WTC11 (cell line): Measurements from ENCODE around the gene KRTAP12-4. TPM values are rescaled to one million over a fixed set of nuclear protein-coding genes. Genes with fewer than 3 reads are reported as not detected.
A peak's percentile ranks its signal among the peaks of the same experiment; 100 is the strongest.

ENCODE experiments used
- ATAC-seq: fragments of 200-7000 bp; cut with Tn5 transposase; 2 replicates; pipeline ENCODE4 v1.10.0; 2021; ENCODE audit warnings: mild to moderate bottlenecking, moderate library complexity
- CTCF ChIA-PET: fragments of 300-600 bp; sonication (Branson Sonifier 250); formaldehyde crosslinking; loops from one replicate; lab custom pipeline; 2021; ENCODE audit warnings: antibody characterized with exemption; lab: Charles Lee
- POLR2A ChIA-PET: fragments of 350-600 bp; sonication (Branson Sonifier 250); formaldehyde crosslinking; loops from one replicate; lab custom pipeline; 2021; ENCODE audit warnings: antibody characterized with exemption; lab: Charles Lee
- DNase-seq: peaks from one replicate; pipeline ENCODE4 v3.0.0; 2021; ENCODE audit warnings: low spot score
- H3K27ac Mint-ChIP-seq: 2 replicates; pipeline ENCODE4 v1.8.0; 2021; ENCODE audit warnings: mixed read lengths
- H3K27me3 Mint-ChIP-seq: 2 replicates; pipeline ENCODE4 v1.8.0; 2021; ENCODE audit warnings: low read depth, mild to moderate bottlenecking, moderate library complexity, mixed read lengths
- H3K36me3 Mint-ChIP-seq: 2 replicates; pipeline ENCODE4 v1.8.0; 2021; ENCODE audit warnings: mixed read lengths
- H3K4me1 Mint-ChIP-seq: 2 replicates; pipeline ENCODE4 v1.8.0; 2022; ENCODE audit warnings: mixed read lengths
- H3K4me3 Mint-ChIP-seq: 2 replicates; pipeline ENCODE4 v1.8.0; 2021; ENCODE audit warnings: mild to moderate bottlenecking, moderate library complexity, mixed read lengths
- H3K9me3 Mint-ChIP-seq: 2 replicates; pipeline ENCODE4 v1.8.0; 2021; ENCODE audit warnings: mixed read lengths
- ATF6 ChIP-seq: sonication (generic); formaldehyde crosslinking; IDR thresholded peaks from 2 replicates; pipeline ENCODE4 v1.8.1; 2023; ENCODE audit warnings: mild to moderate bottlenecking, missing genetic modification reagents
- CBFB ChIP-seq: sonication (generic); formaldehyde crosslinking; IDR thresholded peaks from 2 replicates; pipeline ENCODE4 v1.8.1; 2022; ENCODE audit warnings: mild to moderate bottlenecking, low read depth, missing genetic modification reagents
- CREB1 ChIP-seq: sonication (generic); formaldehyde crosslinking; IDR thresholded peaks from 2 replicates; pipeline ENCODE4 v1.8.0; 2023; ENCODE audit warnings: mild to moderate bottlenecking, missing genetic modification reagents
- ERG ChIP-seq: fragments of 250-450 bp; sonication (Bioruptor Pico); IDR thresholded peaks from 2 replicates; pipeline ENCODE4 v1.8.0; 2021; ENCODE audit warnings: mild to moderate bottlenecking
- NFE2L1 ChIP-seq: sonication (generic); formaldehyde crosslinking; IDR thresholded peaks from 2 replicates; pipeline ENCODE4 v1.8.1; 2023; ENCODE audit warnings: missing genetic modification reagents
- NFYB ChIP-seq: sonication (generic); formaldehyde crosslinking; conservative IDR thresholded peaks from 2 replicates; pipeline ENCODE4 v1.8.0; 2022; ENCODE audit warnings: low read depth, missing genetic modification reagents
- SMAD3 ChIP-seq: sonication (generic); formaldehyde crosslinking; IDR thresholded peaks from 2 replicates; pipeline ENCODE4 v1.8.0; 2022; ENCODE audit warnings: missing genetic modification reagents, mild to moderate bottlenecking, borderline replicate concordance
- TCF7 ChIP-seq: sonication (generic); formaldehyde crosslinking; IDR thresholded peaks from 2 replicates; pipeline ENCODE4 v1.8.0; 2022; ENCODE audit warnings: mild to moderate bottlenecking, low read depth, missing genetic modification reagents, moderate library complexity
- ZNF232 ChIP-seq: sonication (generic); formaldehyde crosslinking; IDR thresholded peaks from 2 replicates; pipeline ENCODE4 v1.8.0; 2022; ENCODE audit warnings: mild to moderate bottlenecking, missing genetic modification reagents
- ZNF317 ChIP-seq: sonication (generic); formaldehyde crosslinking; IDR thresholded peaks from 2 replicates; pipeline ENCODE4 v1.8.1; 2023; ENCODE audit warnings: low read depth, mild to moderate bottlenecking, moderate library complexity, missing genetic modification reagents, borderline replicate concordance
- ZNF512 ChIP-seq: sonication (generic); formaldehyde crosslinking; IDR thresholded peaks from 2 replicates; pipeline ENCODE4 v1.8.1; 2022; ENCODE audit warnings: missing genetic modification reagents, borderline replicate concordance
- ZSCAN18 ChIP-seq: fragments of 250-450 bp; sonication (Bioruptor Pico); IDR thresholded peaks from 2 replicates; pipeline ENCODE4 v2.1.2; 2022; ENCODE audit warnings: mild to moderate bottlenecking, moderate library complexity
- total RNA-seq: library from RNA; stranded (reverse); gene quantifications from 3 replicates; pipeline ENCODE4 v1.2.3, GENCODE V29; 2021

KRTAP12-4 gene
- total RNA-seq, 1 experiment from 2014 or later = not detected

- TF ChIP-seq ATF6 (no peak), SMAD3 (CRISPR knock-in tag) (no peak), CBFB (CRISPR knock-in tag) (no peak), NFYB (CRISPR knock-in tag) (no peak)
Measured at GRCh38 chr21:44625756-44626155, 28.7 kb downstream of the KRTAP12-4 start (continued).

- Mint-ChIP-seq H3K27me3 (peaks cover 5% of the 10 kb centered on the region; the same call in 1 of the 2 replicates), H3K27ac (no peak overlapping the region), H3K9me3 (peaks cover 63% of the 10 kb centered on the region), H3K4me3 (no peak overlapping the region), H3K4me1 (peaks cover 3% of the 10 kb centered on the region; the same call in 1 of the 2 replicates), H3K36me3 (peaks cover 50% of the 10 kb centered on the region)
- peak; percentile 95 for TF ChIP-seq ZNF317
- TF ChIP-seq NFE2L1 (CRISPR knock-in tag) = no peak
- no peak for TF ChIP-seq ZNF232
- TF ChIP-seq SMAD3 (CRISPR knock-in tag) = no peak
- no peak for TF ChIP-seq CREB1 (CRISPR knock-in tag)
- no peak for TF ChIP-seq ZSCAN18 (CRISPR knock-in tag)
- CTCF ChIA-PET = no interaction called here
- POLR2A ChIA-PET = no interaction called here
- no peak for DNase-seq
- ATAC-seq = no peak
Measured at GRCh38 chr21:44623575-44623974, 30.9 kb downstream of the KRTAP12-4 start.

- CTCF ChIA-PET = interaction anchor here (1.9 kb wide), 1 partner anchor 91 kb away, joined by 8 read pairs; the partner anchor contains the start of gene TSPEAR
Measured at GRCh38 chr21:44619886-44620285, 34.6 kb downstream of the KRTAP12-4 start.

More at GRCh38 chr21:44619886-44620285, 34.6 kb downstream of the KRTAP12-4 start:
- peaks cover 28% of the 10 kb centered on the region for H3K4me1 Mint-ChIP-seq
- ATAC-seq (no peak), DNase-seq (no peak)
- H3K4me3 Mint-ChIP-seq = no peak overlapping the region
- POLR2A ChIA-PET = no interaction called here
- no peak overlapping the region for H3K27ac Mint-ChIP-seq
- peaks cover 5% of the 10 kb centered on the region; the same call in 1 of the 2 replicates for H3K27me3 Mint-ChIP-seq
- H3K9me3 Mint-ChIP-seq = peaks cover 61% of the 10 kb centered on the region
- TF ChIP-seq ZNF512 (CRISPR knock-in tag) = no peak
- peak; percentile 99 for TF ChIP-seq ZNF317
- TF ChIP-seq ERG (CRISPR knock-in tag) = no peak
- no peak for TF ChIP-seq TCF7 (CRISPR knock-in tag)
- H3K36me3 Mint-ChIP-seq = peaks cover 47% of the 10 kb centered on the region
